Neural progenitor cell (in vitro differentiated cells): Measurements from ENCODE around the gene ATP13A4.

ENCODE experiments used
- CTCF ChIP-seq: fragments of 200-600 bp; sonication (generic); IDR thresholded peaks from 2 replicates; pipeline ENCODE4 v1.5.1; 2017; ENCODE audit warnings: antibody characterized with exemption, mild to moderate bottlenecking
- EZH2 ChIP-seq: fragments of 200-600 bp; sonication (generic); IDR thresholded peaks from 2 replicates; pipeline ENCODE4 v1.6.1; 2017; ENCODE audit warnings: antibody characterized with exemption, mild to moderate bottlenecking, moderate library complexity
- EZH2phosphoT487 ChIP-seq: fragments of 200-600 bp; sonication (generic); IDR thresholded peaks from 2 replicates; pipeline ENCODE4 v1.6.1; 2017; ENCODE audit warnings: antibody characterized with exemption

GRCh38 chr3:193522473-193522872 lies 32.2 kb downstream of the ATP13A4 start:
- TF ChIP-seq CTCF (no peak), EZH2 (no peak), EZH2phosphoT487 (no peak)
